GM19025 (cell line): ENCODE data around the gene PAPSS2.
"Not testable (repeated sequence)": the region's sequence is repeated elsewhere in the genome, so short reads cannot be mapped to it uniquely, and the experiment has no call there.

Experiments
- ATAC-seq: cut with Tn5 transposase; IDR thresholded peaks from one replicate; pipeline ENCODE4 v1.9.1; 2021; ENCODE audit warnings: mild to moderate bottlenecking, low read depth, moderate library complexity; ENCODE audit not compliant: unreplicated experiment

The PAPSS2 gene

DNA sequence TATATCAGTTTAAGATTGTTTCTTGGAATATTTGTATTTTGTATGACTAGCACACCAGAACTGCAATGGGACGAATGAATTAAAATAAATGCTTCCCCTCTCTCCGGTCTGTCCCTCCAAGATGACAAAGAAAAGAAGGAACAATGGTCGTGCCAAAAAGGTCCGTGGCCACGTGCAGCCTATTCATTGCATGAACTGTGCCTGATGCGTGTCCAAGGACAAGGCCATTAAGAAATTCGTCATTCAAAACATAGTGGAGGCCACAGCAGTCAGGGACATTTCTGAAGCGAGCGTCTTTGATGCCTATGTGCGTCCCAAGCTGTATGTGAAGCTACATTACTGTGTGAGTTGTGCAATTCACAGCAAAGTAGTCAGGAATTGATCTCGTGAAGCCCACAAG is 17.2 kb upstream of the PAPSS2 start:
- no peak for ATAC-seq

DNA sequence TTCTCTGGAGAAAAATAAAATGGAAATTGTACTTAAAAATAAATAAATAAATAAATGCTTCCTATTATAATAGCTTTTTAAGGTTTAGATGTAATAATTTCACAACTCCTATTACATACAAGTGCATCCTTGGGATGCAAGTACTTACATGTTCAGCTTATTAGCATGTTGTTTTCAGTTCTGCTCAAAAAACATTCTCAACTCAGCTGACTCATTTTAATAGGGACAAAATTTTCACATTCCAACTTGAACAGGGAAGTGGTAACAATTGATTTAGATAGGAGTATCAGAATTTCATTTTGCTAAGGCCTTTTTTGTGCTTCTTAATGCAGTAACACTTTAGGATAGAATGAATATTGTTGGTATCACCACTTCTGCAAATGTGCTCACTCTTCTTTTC is 16.7 kb upstream of the PAPSS2 start:
- no peak for ATAC-seq

DNA sequence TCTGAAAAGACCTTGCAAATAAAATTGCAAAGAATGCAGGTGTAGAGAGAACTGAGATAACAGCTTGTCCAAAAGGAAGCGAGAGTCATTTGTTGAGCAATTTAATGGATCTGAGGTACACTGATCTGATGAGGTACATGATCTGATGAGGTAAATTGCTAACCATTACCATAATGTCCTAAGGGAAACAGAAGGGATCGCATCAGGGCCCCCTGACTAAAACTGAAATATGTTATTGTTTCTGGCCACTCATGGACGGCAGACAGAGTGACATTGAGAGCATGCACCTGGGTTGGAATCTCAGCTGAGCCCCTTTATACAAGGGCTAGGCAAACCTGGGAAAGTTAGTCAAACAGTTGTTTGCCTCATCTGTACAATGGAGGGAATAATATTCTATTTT is 15.8 kb upstream of the PAPSS2 start:
- no peak for ATAC-seq

DNA sequence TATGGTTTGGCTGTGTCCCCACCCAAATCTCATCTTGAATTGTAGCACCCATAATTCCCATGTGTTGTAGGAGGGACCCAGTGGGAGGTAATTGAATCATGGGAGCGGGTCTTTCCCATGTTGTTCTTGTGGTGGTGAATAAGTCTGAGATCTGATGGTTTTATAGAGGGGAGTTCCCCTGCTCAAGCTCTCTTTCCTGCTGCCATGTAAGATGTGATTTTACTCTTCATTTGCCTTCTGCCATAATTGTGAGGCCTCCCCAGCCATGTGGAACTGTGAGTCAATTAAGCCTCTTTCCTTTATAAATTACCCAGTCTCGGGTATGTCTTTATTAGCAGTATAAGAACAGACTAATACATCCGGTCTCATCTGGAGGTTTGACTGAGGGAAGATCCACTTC is 15.2 kb upstream of the PAPSS2 start:
- not testable (repeated sequence) for ATAC-seq

DNA sequence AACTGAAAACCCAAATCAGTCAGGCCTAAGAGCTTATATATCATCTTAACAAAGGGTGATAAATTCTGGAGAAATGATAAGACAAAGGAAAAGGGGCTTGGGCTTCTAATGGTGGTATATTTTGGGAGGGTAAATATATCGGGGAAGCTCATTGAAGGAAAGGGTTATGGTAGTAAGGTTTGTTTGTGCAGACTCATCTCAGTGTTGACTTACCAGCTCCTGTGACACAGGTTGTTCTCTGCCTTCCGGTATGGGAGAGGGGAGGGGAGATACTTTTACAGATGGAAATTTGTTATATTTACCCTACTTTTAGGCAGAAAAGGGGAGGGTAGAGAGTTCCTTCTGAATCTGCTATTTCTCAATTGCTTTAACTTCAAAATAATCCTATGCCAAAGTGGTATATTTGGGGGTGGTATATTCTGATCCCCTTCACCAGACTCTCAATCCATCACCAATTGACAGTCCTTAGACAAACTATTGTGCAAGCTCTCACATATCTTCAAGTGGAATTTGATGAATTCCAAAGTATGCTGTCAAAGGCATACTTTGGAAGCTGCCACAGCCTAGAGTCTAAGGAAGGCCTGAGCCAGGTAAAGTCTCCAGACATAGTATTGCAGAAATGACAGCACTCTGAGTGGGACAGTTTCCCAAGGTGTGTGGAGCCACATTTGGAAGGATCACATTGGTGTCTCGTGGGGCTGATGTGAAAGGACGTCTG is 13.3 kb upstream of the PAPSS2 start:
- ATAC-seq = no peak

DNA sequence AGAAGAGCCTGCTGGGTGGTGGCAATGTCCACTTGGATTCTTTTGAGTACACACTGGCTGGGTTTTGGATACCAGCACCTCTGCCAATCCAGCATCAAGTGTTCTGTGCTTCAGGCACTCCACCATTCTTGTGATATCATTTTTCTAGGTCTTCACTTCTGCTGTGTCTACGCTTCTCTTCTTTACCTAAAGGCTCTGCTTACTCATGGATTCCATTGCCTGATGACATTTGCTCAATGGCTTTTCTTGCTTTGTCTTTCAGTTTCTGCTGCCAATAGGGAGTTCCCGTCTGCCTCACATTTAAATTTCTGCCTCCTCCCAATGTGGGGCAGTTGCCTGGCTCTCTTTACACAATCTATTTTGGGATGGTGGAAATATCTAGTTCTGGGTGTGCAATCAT is 12.7 kb upstream of the PAPSS2 start:
- ATAC-seq = no peak

DNA sequence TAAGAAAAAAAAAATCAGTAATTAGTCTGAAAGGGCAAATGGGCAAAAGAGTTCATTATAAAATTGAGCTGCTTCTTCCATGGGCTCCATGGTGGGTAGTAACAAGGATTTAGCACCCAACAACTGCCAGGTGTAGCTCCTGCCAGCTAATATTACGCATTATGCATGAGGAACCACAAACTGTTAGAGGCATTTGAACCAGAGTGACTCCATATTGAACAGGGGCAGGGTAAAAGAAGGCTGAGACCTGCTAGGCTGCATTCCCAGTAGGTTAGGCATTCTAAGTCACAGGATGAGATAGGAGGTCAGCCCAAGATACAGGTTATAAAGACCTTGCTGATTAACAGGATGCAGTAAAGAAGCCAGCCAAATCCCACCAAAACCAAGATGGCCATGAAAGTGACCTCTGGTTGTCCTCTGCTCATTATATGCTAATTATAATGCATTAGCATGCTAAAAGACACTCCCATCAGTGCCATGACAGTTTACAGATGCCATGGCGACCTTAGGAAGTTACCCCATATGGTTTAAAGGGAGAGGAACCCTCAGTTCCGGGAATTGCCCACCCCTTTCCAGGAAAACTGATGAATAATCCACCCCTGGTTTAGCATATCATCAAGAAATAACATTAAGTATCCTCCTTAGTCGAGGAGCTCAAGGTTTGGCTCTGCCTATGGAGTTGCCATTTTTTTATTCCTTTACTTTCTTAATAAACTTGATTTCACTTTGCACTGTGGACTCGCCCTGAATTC is 8.7 kb upstream of the PAPSS2 start:
- ATAC-seq = no peak

DNA sequence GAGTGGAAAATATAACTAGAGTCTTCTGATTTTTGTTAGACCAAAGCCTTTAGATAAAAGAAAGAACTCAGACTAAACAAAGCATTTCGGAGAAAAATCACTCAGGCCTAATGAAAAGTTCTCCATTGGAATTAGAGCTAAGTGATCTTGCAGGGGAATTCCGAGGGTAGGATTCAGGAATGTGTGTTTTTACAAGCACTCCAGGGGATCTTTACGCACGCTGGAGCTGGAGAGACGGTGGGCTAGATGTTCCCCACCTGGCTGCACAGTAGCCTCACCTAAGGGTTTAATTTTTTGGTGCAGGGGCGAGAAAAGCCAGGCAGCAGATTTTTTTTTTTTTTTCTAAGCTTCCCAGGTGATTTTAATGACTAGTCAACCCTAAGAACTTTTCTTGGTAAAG is 7.9 kb upstream of the PAPSS2 start:
- no peak for ATAC-seq

DNA sequence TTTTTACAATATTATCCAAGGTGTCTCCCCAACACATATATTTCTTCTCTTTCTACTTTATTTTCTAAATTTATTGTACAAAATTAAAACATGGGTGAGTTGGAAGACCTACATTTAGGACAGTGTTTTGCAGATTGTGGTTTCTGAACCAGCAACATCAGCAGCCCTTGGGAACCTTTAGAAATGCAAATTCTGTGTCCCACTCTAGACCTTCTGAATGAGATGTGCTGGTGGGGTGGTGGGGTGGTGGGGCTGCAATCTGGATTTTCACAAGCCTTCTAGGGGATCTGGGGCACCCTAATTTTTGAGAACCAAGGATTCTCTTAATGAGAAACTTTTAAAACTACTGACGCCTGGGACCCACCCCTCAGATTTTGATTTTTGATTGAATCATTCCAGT is 7.4 kb upstream of the PAPSS2 start:
- no peak for ATAC-seq

DNA sequence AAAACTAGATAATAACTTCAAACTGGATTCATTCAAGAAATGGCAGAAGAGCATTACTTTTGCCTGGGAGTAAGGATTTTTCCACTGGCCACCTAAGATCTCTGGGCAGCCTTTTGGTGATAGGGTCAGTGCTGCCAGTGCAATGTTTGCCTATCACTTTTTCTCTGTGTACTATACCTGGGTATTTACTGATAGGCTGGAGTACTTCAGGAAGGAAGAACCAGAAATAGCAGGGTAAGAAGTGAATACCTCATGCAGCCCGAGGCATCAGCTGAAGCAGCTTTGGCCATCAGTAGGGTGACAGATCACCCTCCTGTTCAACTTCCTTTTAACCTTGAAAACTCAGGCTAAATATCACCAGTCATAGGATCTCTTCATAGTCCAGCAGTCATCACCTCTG is 5.5 kb upstream of the PAPSS2 start:
- no peak for ATAC-seq

DNA sequence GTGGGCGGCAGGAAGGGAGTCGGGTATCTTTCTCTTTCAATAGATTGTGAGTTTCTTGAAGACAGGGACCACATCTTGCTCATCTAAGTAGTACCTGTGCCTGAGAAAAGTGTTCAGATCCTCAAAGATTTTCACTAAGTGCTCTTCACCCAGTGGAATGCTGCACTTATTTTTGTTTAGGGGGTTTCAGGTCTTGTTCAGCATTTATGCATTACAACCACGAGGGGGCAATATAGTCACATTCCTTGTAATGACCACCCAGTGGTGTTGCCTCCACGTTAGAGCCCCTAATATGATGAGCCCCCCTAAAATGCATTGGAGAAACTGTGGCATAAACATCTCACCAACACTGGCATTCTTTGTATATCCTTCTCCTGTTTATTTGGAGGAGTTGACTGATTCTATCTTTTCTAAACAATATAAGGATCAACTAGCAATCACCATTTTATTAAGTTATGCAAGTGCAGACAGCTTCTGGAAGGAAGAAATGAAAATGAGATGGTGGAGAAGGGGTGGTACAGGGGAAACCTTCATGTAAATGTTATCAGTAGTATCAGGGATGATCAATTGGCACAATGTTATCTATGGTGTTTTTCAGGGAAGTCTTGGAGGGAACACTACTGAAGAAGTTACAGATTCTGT is 3.1 kb upstream of the PAPSS2 start:
- ATAC-seq = no peak

DNA sequence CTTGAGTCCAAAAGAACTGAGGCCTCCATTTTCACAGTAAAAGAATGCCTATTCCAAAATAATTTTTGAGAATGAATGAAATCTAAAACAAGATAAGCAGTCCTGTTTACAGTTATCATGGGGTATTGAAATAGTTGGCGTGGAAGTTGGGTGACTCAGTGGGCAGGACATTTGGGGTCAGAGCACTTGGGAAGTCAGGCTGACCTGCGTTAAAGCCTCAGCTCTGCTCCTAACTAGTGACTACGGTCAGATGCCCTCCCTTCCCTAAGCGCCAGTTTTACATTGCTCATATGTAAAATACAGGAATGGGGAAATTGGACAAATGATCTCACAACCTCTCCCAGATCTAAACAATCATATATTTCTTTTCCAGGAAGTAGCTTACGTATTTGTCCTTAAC is 2.3 kb upstream of the PAPSS2 start:
- no peak for ATAC-seq

DNA sequence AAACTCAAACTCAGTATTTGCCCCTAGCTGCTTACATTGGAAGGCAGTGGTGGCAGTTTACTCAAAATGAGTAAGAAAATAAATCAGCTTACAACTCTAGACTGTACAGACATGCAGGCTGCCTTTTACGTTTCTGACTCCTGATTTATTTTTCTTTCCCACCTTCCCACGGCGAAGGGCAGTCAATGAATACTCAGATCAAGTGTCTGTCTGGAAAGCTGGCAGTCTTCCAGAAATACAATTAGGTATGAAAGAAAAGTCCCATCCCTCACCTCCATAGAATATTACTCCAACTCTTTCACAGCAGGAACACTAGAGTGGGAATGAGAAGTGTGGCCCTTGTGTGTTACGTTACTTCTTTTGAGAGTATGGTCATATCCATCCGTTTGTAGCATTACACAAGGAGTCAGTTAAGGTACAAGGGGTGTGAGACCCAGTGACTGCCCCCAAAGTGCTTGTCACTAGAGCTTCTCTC is 1.3 kb upstream of the PAPSS2 start:
- no peak for ATAC-seq

DNA sequence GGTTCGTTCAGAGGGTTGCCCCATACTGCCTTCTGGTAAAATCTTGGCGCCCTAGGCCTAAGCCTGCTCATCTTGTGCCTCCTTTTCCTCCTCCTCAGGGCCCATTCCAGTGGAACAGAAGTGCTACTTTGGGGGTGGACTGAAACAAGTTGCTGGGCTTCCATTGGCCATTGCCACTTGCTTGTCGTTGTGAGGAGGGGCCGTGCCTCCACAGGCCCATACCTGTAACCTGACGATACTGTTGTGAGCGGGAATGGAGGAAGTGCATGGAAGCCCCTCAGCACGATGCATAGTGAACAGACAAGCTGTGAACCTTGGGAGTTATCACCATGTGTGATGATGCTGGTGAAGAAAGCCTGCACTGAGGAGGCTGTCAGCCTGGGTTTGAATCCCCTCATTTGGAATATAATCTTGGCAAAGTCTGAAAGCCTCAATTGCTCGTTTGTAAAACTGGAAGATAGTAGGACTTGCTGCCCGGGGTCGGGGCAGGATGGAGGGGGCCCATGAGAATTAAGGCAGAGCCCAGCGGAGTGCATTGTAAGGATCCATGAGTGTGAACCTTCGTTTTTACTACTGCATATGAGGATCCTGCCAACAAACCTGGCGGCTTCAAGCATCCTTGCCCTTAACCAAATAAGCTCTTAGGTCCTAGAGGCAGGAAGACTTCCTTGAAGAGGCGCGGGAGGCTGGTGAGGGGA is 671 bp upstream of the PAPSS2 start:
- ATAC-seq = no peak

DNA sequence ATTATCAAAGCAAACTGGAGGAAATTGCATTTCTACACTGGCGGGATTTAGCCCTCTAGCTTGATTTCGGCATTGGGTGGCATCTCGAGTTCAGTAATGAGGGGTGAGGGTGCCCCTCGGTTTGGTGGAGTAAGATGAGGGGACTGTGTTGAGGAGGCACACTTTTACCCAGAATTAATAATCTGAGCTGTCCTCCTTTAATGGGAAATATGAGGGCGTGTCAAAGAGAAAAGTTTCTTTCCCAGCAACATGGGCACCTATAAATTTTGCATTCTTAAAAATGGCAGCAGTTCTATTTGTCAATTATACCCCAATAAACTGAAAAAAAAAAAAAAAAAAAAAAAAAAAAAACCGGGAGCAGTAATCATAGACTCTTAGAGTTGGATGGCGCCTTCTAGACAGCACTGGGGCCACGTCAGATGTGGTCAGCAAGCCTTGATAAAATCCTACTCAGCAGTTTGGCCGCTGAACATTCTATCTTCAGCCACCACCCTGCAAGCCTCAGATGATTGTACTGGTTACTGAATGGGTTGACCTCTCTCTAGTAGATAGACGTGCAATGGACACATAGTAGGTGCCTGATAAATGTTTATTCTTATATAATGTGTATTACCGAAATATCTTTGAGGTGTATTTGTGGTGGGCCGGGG is 931 bp downstream of the PAPSS2 start:
- no peak for ATAC-seq

DNA sequence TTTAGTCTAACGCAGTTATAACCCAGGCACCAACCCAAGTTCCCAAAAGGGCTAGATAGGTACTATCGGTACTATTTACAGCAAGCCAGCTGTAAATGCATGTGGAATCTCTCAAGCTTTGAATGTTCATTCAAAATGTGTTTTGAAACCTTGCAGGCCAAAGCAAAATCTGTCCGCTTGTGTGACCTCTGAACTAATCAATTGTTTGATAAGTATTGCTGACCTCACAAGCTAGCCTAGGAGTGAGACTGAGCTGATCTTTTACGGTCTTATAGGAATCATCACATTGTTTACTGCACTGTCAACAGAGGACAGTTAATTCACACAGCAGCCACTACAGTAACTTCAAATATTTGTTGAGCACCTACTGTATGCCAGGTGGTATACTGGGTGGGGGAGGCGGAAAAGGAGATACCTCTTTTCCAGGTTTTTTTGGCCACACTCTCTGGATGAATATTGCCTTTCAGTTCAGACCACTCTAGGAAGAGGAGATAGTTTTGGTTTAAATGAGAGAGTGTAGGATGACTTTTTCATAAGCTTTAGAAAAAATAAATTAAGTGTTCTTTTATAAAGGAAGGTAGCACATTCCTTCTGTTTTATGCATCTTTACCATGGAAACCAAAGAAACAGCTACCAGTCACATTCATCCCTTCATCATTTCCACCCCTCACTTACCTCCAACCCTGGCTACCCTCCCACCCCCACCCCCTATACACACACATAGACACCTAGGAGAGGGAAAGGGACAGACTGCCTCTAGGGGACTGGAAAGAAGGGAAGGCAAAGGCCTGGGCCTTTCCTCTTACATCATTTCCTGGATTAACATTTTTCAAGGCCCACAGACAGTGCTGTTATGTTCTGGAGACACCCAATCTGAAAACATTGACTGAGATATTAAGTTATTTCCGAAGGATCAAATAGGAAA is 2.4 kb downstream of the PAPSS2 start:
- ATAC-seq = no peak

DNA sequence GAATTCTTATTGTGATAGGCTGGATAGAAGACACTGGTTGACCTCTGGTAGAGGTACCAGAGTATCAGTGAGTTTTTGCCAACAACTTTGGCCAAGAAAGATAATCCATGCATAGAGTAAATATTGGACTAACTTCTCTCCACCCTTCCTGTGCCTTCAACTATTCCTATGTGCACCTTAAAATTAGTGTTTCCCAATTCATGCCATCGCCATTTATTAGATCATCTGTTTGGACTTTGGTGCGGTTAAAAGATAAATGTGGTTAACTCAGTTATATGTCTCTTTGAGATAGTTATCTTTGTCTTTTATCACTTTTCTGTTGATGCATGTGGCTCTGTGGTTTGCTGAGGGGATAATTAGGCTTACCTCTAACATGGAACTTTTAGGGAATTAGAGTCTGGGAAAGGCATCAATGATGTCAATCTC is 4.6 kb downstream of the PAPSS2 start:
- ATAC-seq = no peak

DNA sequence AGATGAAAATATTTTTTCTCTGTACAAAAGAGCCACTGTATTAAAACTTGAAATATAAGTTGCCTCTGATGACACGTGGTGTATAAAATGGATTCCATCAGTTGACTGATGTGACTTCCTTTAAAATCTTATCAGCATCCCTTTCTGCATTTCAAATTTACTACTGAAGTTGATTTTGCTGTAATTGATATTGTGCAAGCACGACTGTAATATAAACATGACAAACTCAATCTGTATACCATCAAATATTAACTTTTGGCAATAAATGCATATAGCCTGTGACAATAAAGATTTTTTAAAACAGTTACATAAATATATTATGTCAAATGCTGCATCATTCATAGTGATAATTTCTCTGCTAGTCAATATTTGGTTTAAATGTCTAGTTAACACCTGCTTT is 7.8 kb downstream of the PAPSS2 start:
- ATAC-seq = no peak

DNA sequence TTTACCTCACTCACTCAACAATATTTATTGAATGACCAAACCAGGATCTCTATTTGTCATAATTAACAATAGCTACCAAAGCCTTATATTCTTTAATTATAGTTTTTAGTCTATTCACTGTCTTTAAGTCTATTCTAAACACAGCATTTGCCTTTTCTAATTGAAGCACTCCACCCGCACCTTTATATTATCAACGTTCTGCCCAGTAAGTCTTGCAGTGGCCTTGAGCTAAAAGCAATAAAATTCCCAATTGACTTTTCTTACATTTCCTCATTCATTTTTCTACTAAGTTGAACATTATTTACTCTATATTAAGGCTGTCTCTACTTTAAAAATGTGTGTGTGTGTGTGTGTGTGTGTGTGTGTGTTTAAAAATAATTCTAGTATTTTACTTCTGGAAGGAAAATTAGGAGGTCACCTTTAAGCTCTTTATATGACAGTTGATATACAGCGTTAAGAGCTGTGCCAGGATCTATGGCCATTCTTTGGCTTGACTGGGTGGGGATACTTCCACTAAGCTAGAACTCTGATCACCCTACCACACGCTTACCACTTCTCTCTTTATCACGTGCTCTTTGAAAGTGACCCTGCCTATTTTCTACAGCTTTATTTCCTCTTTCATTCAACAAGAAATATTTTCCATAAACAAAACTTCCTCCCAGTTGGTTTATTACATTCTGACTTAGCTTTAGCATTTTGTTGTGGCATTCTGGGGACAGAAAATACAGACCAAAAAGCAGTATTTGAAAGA is 8.8 kb downstream of the PAPSS2 start:
- no peak for ATAC-seq
